HG03442 (cell line): ENCODE results near the gene FCHSD2.

Source experiments
- ATAC-seq: cut with Tn5 transposase; IDR thresholded peaks from one replicate; pipeline ENCODE4 v1.9.1; 2021; ENCODE audit warnings: mild to moderate bottlenecking, moderate library complexity; ENCODE audit not compliant: unreplicated experiment

The FCHSD2 gene

DNA sequence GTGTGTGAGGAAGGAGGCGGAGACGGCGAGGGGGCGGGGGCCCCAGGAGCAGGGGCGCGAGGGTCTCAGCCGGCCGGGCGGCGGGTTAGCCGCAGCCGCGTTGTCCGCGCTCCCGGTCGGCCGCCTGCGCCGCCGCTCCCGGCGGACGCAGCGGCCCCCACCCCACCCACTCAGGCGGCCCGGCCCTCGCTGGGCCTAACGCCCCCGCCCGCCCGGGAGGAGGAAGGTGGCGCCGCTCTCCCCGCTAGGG lies at the start of gene FCHSD2:
FCHSD2 (minus strand) TSS at position 191 of the 250 bp plus-strand sequence. CDS start 441 bp downstream, outside the sequence.
- ATAC-seq = no peak

DNA sequence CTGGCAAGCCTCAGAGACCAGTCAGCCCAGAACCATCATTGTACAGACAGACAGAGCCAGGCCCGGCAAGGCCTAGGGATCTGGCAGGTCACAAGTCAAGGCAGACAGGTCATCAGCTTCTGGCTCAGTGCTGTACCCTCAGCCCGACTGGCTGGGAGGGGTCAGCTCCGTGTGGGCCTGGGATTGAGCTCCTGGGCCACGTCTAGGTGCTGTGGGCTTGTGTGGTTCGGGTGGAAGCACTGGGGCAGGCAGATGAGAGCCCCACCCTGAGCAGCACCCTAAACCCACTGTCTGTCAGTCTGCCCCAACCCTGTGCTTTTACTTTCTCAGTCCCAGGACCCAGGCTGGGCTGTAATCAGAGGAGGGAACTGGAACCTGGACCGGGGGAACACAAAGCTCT lies 49.0 kb upstream of the FCHSD2 start:
- no peak for ATAC-seq

DNA sequence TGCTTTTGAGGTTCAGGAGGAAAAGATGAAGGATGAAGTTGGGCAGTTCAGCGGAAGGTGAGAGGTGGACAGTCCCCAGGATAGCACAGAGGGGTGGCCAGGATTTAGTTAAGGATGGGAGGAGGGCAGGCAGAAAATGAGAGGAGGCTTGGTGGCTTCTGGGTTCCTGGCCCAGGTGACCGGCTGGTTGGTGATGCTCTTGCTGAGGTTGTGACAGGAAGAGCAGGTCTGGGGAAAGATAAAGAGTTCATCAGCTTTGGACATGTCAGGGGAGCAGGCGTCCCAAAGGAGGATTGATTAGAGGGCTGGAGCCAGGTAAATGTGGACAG lies 48.4 kb upstream of the FCHSD2 start:
- no peak for ATAC-seq

DNA sequence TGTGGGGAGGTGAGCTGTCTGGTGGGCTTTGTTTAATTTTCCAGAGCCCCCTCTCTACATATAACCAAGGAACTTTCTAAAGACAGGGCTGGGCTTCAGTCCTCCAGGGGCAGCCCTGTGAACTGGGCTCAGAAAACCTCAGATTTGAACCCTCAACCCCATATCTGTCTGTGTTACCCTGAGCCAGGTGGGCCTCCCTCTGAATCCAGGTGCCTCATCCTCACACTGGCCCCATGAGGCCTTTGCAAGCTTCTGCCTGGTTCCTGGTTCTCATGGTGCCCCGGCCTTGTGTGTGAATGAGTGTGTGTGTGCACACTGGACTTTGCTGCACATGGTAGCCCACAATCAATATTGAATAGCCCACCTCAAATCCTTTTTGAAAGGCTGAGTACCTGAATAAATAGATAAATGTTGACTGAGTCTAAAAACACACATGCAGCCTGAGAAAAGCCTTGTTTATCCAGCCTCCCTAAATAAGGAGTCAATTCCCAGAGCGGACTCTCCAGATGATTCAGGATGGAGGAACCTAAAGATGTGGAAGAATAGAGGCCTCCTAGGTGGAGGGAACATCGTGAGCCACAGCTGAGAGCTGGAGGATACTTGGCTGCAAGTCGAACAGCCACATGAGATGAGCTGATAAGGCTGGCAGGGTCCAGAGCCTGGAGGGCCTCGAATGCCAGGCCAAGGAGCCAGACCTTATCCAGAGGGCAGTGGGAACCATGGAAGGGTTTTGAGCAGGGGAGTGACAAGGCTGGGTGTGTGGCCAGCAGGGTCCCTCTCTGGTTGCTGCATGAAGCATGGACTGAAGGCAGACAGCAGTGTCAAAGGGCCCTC lies 47.8 kb upstream of the FCHSD2 start:
- ATAC-seq = no peak

DNA sequence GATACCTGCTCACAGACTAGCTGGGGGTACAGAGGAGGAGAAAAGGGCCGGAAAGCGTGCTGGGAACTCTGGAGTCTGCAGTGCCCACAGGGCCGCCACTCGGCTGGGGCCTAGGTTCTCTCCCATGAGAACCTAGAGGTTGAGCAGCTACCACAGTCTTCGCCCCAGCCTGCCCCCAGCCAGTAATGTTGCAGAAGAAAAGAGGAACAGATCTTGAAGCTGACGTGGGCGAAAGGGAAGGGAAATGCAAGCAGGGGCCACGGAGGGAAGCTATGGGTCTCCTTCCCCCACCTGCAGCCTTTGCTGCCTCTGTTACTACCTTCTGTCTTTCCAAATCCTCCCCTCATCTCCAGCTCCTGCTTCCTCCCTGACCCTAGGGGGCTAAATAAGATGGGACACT lies 47.2 kb upstream of the FCHSD2 start:
- ATAC-seq = no peak

DNA sequence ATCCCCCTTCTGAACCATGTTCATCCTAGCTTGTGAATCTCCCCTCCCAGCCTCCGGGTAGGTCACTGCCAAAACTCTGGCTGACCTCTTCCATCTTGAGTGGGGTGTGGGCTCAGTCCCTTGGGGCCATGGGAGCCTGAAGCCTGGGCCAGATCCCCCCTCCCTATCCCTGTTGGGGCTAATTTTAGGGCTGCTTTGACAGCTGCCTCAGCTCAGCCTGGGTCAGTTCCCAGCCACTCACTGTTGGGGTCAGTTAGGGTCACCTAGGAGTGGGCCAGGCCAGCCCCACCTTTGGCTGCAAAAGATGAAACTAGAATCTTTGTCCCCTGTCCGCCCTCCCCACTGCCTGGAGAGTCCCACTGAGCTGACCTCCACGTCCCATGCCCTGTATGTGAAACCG lies 46.2 kb upstream of the FCHSD2 start:
- ATAC-seq = no peak

DNA sequence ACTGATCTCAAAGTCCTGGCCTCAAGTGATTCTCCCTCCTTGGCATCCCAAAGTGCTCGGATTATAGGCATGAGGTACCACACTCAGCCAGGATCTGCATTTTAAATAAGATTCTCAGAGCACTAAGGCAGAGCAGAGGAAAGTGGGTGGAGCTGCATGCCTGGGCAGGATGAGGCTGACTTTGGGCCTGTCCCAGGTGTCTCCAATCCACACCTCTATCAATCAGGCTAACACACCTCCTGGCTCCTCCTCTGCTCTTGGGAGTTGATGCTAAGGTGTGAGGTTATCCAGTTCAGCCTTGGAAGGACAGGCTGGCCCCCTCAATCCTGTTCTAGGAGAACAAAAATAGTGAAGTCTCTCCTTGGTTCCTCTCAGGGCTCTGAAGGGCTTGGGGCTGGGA lies 45.7 kb upstream of the FCHSD2 start:
- no peak for ATAC-seq

DNA sequence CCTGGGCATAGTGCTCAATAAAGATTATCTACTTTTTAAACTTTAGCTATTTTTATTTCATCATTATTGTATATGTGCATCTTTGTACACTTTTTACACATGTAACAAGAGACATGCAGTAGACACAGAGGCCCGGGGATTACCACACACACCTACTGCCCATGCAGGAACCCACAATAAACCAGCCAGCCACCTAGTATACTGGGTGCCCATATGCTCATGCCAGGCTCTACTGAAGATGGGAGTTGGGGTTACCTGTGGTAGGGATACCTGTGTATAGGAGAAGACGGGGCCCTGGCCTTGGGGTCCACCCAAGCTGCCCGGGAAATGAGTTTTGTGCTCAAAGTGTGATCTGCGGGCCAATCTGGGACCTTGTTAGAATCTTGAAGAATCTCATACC lies 44.8 kb upstream of the FCHSD2 start:
- ATAC-seq = no peak

DNA sequence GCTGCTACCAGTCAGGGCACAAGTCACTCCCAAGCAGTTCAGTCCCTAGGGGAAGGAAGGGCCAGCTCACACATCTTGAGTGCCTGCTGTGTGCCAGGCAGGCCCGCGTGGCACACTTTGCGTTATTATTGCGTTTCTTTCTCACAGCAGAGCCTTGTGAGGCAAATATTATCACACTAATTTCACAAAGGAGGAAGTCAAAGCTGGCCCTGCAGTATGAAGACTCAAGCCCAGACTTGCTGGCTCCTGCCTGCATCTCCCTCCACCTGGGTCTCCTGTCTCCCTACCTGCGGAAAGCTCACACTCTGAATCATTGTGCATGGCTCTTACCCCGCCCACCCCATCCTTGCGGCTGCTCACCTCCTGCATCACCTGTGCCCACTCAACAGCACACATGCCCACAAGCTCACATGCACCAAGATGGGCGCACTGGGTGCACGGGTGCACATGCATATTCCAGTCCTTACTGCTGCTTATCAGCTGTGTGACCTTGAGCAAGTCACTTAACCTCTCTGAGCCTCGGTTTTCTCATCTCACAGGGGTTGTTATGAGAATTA lies 44.3 kb upstream of the FCHSD2 start:
- ATAC-seq = no peak

DNA sequence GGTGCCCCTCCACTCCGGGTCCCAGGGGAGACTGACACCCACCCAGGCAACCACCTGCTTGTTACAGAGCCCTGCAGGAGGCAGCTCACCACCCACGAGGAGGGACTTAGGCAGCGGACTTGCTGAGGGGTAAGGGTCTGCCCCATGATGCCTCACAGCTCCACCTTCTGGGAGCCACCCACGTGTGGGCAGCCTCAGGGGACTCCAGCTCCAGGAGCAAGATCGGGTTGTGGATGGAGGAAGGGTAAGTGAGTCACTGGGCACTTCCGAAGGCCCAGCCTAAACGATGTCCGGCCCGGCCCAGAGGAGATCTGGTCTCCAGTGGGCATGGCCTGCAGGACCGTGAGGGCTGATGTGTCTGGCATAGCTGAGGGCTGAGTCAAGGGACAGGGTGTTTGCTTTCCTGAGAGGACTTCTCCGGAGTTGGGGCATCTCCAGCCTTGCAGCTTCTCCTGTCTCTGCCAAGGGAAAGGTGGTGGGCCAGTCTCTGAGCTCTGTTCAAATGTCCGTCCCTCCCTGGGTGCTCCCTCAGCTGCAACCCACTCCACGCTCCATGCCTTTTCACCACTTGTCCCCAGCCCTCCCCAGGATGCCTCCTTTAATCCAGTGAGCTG lies 43.7 kb upstream of the FCHSD2 start:
- ATAC-seq = no peak

DNA sequence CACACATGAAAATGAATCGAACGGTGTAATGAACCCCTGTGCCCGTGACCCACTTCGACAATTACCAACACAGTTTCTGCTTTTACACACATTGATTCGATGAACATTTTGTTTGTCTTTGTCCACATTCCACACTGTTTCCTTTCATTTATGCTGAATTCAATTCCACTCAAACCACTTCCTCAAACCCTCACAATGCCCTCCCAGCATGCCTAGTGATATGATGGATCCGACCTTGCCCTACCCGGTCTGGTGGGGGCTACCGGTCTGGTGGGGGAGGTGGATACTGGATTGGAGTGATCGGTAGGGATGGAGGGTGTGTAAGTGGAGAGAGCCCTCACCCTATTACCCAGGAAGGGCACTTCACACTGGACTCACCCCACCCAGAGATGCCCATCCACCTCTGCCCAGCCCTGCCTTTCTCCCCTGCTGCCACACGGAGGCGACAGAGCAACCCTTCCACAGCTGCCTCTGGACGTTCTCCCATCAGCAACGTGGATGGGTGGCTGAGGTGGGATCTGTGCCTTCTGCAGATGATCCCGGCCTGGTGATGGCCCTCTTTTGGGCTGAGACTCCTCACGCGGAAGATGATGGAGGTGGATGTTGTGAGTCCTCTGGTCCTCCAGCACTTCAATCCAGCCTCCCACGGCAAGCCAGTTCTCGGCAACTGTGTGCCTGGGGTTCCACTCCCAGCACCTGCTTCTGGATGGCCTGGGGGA lies 43.0 kb upstream of the FCHSD2 start:
- no peak for ATAC-seq

DNA sequence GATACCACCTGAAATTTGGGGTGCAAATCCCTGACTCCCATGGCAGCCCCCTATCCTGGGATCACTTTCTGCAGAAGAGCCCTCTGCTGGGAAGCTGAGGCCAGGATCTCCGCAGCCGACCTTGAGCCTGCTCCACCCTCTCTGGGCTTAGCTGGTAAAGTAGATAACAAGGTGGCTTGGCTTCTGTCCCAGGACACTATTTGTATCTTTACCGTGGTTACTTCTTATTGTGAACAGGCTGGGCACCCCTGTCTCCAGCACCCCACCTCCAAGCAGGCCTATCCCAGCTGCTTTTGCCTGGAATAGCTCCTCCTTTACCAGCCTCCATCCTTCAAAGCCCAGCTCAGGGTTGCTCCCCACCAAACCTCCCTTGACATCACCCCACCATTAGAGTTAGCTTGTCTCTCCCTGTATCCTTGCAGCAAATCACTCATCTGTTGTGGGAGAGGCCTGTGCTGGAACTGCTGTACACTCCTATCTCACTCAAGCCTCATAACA lies 40.8 kb upstream of the FCHSD2 start:
- no peak for ATAC-seq

DNA sequence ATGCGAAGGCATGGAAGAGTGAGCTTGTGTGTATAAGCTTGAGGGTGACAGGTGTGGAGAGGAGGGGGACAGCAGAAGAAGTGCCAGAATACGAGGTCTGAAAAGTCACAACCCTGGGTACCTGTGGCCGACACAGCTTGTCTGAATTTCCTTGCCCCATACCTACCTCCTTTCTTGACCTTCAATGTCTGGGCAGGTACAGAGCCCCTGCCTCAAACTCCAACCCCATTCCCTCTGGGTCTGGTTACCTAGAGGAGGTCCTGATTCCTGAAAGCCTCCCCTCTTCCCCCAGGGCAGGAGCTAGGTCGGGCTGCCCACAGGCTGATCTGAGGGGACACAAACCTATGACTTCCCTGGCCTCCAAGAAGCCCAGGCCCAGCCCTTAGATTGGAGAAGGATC lies 36.6 kb upstream of the FCHSD2 start:
- no peak for ATAC-seq

DNA sequence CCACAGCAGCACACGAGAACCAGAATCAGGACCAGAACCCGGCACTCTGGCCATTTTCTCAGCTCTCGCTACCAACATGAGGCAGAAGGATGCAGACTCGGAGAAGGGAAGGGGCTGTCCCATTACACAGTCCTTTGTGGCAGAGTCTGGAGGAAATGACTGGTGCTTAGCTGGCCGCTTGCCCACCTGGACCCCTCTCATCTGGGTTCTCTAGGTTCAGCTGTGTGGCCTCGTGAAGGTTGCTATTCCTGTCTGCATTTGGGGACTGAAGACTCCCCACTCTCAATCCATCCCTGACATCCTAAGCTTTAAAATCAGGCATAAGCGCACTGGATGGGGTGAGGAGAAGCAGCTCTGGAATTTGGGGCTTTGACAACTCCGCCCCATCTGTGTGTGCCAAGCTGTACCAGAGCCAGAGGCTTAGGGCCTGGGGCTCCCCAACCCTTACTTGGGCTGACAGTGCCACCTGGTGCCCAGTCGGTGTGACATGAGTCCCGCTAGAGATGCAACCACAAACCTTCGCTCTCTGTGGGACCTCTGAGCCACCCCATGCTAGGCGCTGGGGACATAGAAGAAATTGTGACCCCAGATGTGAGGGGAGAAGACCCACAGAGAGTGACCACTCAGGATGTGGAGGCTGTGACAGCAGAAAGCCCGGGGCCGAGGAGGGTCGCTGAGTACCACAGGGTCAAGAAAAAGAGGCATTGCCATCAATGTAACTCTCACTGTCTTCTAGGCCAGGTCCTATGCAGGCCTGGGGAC lies 35.8 kb upstream of the FCHSD2 start:
- peak; percentile 59 for ATAC-seq

DNA sequence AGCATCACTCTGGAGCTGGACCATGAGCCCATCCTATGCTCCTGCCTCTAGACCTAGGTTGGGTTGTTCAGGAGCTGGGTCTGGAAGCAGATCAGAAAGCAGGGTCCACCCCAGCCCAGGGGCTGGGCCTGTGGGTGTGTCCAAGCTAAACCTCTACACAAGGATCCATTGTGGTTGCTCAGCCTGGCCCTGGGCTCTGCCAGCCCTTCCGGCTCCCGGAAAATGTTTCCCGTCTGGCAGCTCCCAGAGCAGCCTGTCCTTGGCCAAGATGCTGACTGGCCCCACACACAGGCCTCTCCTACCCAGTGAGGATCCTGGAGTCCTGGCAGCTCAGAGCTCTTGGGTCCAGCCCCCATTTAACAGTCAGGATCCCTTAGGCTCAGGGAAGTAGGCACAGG lies 35.3 kb upstream of the FCHSD2 start:
- ATAC-seq = no peak

DNA sequence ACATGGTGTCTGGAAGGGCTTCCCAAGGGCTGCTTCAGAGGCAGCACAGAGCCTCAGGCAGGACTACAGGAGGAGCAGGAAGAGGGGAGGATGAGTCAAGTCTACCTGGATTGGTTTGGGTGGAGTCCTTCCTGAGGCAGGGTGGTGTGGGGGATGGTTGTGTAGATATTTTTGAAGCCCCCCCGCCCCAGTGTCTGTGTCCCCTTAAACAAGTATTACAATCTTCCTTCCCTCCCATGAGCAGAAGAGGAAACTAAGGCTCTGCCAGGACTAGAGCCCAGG lies 34.7 kb upstream of the FCHSD2 start:
- no peak for ATAC-seq

DNA sequence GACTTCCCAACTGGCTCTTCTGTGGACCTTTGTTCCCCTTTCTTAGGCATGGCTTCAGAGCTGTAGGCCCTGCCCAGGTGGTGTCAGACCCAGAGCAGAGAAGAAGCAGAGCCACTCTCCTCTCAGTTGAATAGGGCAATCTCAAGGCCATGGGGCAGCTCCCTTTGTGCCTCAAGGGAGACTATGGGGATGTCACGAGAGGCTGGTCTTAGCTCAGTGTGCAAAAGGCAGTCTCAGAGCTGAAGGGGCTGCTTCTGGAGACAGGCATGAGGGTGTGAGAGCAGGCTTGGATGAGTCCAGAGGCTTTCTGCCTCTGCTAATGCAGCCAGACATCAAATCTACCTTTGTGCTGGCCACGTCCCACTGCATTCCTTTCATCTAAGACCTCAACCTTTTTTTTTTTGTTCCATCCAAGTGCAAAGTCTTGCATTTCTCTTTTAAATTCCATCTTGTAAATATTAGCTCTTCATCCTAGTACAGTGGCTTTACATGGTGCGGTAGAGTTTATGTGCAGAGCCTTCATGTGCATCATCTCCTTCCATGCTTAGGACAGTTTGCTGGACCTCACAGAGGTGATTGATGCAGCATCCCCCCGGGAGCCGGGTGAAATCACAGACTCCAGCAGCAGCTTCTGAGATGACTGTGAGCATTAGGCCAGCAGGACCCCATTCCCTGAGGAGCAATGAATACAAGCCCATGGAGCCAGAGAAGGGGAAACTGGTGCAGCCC lies 34.2 kb upstream of the FCHSD2 start:
- ATAC-seq = no peak

DNA sequence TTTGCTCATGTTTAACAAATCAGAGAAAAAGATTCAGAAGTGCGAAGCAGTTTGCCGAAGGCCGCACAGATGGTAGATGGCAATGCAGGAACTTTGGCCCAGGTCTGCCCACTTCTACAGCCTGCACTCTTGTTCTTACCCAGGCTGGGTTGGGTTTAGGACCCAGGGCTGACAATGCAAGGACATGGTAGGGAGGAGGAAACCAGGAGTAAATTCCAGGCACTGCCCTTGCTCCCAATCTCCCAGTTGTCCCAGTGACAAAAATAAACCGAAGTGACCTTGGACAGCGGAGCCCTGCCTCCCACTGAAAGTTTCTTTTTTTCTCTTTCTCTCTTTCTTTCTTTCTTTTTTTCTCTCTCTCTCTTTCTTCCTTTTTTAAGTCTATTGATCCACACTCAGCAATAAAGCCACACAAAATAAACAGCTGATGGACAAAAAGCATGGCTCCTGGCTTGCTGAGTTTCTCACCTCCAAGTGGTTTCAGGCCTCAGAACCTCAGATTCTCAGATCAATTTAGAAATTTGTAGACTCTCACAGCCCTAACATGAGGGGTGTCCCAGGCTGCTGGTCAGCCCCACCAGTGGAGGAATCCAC lies 33.5 kb upstream of the FCHSD2 start:
- no peak for ATAC-seq

DNA sequence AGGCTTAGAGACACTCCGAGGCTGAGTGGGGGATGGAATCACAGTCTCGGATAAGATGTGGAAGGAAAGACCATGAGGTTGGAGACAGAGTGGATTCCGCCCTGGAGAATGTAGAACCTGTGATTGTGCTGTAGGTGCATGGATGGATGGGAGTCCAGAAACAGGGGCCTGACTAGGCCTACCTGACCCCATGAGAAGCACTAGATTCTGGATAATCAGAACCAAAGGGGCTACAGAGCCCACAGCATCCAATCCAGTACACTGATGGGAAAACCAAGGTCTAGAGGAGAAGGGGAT lies 32.3 kb upstream of the FCHSD2 start:
- no peak for ATAC-seq

DNA sequence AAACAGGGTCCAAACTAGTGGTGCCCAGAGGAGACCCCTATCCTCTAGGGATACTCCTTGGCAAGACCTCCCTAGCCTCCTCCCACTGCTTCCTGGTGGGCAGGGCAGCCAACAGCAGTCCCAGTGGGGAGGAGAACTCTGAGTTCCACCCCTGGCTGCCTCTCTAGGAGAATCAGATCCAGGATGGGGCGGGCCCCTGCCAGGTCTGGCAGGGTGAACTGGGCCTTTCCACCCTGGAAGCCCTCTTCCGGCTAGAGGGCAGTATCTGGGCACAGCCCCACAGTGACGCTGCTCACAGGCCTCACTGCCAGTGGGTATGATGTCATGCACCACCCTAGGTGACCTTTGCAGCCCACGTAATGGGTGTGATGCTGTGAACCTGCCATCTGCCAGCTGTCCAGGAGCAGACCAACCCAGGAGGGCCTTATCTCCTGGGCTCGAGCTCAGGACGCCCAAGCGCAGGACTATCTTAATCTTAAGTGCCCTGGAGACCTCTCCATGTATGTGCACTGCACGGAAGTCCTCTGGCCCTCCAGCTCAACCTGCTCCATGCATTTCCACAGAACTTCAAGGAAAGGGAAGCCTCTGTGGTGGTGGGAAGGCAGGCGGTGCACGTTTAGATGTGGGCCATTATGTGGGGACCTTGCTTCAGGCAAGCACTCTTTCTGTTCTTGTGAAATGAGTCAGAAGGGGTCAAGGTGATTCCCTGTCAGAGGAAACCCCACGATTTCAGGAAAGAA lies 31.8 kb upstream of the FCHSD2 start:
- ATAC-seq = no peak
